GM06990 (cell line): Measurements from ENCODE around the gene GABBR2.

Experiments
- DNase-seq: peaks from one replicate; pipeline ENCODE4 v3.0.0-alpha.2; 2011; ENCODE audit not compliant: insufficient read length; ENCODE audit errors: extremely low read depth
- H3K27me3 ChIP-seq: replicated peaks from 2 replicates; pipeline ENCODE4 v1.6.0; 2011; ENCODE audit warnings: low read length; ENCODE audit not compliant: control insufficient read depth, insufficient read depth
- H3K36me3 ChIP-seq: 2 replicates; pipeline ENCODE4 v1.5.1; 2011; ENCODE audit warnings: low read length; ENCODE audit not compliant: control insufficient read depth, insufficient read depth
- H3K4me3 ChIP-seq: replicated peaks from 2 replicates; pipeline ENCODE4 v1.5.1; 2011; ENCODE audit warnings: low read depth, mild to moderate bottlenecking, control low read depth, low read length
- TF ChIP-seq, protein P1 (sequence below): IDR thresholded peaks from 2 replicates; pipeline ENCODE4 v1.5.1; 2011; ENCODE audit warnings: low read length, control low read depth, mild to moderate bottlenecking, inconsistent platforms; ENCODE audit not compliant: insufficient read depth, poor library complexity, severe bottlenecking

The GABBR2 gene

DNA sequence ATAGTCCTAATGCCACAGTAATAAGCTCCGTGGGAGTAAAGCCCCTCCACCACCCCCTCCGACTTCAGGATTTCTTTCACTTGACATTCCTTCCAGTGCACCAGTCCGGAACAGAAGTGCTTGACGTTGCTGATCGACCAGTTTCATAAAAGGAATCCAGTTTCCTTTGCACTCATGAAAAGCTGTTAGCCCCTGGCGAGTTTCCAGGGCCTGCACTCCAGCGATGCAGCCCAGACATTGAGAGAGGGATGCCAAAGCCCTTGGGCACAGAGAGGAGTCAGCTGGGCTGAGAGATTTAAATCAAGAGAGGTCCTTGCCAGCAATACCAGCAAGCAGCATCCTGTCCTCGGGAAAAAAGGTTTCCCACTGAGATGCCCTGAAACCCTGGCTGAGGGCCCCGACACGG, 170.1 kb downstream of the GABBR2 start:
- Histone ChIP-seq H3K36me3 (no peaks in the 10 kb centered on the region), H3K27me3 (no peaks in the 10 kb centered on the region; the same call in 1 of the 2 replicates), H3K4me3 (no peak overlapping the region)
- DNase-seq: no peak
- TF ChIP-seq, protein P1, sequence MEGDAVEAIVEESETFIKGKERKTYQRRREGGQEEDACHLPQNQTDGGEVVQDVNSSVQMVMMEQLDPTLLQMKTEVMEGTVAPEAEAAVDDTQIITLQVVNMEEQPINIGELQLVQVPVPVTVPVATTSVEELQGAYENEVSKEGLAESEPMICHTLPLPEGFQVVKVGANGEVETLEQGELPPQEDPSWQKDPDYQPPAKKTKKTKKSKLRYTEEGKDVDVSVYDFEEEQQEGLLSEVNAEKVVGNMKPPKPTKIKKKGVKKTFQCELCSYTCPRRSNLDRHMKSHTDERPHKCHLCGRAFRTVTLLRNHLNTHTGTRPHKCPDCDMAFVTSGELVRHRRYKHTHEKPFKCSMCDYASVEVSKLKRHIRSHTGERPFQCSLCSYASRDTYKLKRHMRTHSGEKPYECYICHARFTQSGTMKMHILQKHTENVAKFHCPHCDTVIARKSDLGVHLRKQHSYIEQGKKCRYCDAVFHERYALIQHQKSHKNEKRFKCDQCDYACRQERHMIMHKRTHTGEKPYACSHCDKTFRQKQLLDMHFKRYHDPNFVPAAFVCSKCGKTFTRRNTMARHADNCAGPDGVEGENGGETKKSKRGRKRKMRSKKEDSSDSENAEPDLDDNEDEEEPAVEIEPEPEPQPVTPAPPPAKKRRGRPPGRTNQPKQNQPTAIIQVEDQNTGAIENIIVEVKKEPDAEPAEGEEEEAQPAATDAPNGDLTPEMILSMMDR: no peak

DNA sequence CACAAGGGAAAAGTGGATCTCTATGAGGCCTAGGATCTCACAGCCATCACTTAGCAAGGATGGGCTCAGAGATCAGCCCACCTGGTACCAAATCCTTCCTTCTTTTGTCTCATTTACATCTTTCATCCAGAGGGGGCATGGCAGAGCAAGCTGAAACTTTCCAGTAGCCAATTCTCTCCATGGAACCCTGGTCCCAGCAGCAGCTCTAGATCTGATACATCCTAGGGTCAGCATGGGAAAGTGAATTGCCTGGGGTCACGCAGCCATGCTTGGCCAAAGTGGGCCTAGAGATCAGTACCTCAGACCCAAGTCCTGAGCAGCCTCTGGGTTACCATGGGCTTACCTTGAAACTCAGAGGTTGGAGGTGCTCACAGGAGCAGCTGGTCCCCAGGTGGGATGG, 170.5 kb downstream of the GABBR2 start:
- DNase-seq: no peak
- TF ChIP-seq, protein P1: no peak
- Histone ChIP-seq H3K4me3 (no peak overlapping the region), H3K36me3 (no peaks in the 10 kb centered on the region), H3K27me3 (no peaks in the 10 kb centered on the region; the same call in 1 of the 2 replicates)

DNA sequence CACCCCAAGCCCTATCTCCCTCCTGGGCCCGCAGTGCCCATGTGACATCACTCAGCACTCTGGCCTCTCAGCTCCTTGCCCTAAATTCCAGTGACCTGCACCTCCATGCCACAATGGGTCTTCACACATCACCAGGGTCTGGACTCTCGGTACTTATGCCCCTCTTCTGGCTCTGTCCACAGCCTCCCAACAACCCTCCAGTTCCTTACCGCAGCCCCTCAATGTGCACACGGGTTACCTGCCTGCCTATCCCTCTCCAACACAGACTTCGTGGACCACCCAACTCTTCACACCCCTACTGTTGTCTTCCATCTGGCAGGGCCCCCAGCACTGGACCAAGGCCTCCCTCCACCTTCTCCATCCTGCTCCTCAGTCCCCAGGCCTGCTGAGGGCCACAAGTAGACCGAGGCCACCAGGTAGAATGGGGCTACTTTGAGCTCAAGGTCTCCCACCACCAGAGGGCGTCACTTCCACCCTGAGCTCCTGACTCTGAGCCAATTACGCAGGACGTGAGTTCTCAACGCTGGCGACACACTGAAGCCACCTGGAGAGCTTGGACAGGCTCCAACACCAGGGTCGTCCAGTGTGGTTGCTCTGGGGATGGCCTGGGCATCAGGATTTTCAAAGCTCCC, 172.1 kb downstream of the GABBR2 start:
- Histone ChIP-seq H3K4me3 (no peak overlapping the region), H3K36me3 (no peaks in the 10 kb centered on the region), H3K27me3 (no peaks in the 10 kb centered on the region; the same call in 1 of the 2 replicates)
- TF ChIP-seq, protein P1: peak; percentile 78
- peak; percentile 28 for DNase-seq

DNA sequence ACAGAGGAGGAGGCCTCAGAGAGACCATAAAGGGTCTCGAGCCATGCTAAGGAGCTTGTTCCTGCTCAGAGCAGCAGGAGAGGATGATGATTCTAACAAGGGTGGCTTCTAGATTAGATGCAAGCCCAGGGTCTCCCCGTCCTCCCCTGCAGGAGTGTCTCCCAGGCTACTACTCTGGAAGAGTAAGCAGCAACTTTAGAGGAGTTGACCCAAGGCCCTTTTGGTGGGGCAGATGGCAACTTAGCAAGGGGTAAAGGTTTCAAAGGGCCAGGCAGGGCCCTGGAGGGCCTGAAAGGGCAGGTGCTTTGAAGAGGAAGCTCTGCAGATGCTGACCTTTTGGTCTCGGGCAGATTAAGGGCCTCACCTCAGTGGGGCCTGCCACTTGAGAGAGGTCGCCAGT, 174.9 kb downstream of the GABBR2 start:
- H3K27me3 ChIP-seq: no peaks in the 10 kb centered on the region
- no peak overlapping the region for H3K4me3 ChIP-seq
- TF ChIP-seq, protein P1: no peak
- no peak for DNase-seq
- no peaks in the 10 kb centered on the region for H3K36me3 ChIP-seq

DNA sequence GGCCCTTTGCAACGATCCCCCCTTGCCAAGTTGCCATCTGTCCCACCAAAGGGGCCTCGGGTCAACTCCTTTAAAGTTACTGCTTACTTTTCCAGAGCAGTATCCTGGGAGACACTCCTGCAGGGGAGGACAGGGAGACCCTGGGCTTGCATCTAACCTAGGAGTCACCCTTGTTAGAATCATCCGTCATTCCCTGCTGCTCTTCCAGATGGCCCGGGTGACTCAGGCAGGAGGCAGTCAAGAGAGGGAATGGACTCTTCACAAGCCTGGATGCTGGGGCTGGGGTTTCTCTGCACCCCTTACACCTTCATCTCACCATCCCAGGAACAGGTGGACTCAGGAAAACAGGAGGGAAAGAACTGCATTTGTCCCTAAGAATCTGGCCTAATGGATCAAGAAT, 175.6 kb downstream of the GABBR2 start:
- no peak overlapping the region for H3K4me3 ChIP-seq
- DNase-seq: no peak
- no peaks in the 10 kb centered on the region for H3K36me3 ChIP-seq
- TF ChIP-seq, protein P1: no peak
- H3K27me3 ChIP-seq: no peaks in the 10 kb centered on the region

DNA sequence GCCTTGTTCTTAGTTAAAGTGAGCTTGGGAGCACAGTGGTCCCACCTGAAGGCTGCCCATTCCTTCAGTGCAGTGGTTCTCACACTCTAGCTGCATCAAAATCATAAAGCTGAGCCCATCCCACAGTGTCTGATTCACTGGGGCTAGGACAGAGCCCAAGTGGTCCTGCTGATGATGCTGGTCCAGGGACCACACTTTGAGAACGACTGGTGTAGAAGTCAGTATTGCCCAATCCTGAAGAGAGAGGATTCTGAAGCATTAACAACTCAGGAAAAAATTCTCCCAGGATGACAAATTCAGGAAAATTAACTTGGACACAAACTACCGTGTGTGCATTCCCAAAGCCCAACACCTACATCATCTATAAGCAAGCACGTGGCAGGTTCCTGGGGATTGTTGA, 176.2 kb downstream of the GABBR2 start:
- no peak for DNase-seq
- H3K36me3 ChIP-seq: no peaks in the 10 kb centered on the region
- H3K27me3 ChIP-seq: no peaks in the 10 kb centered on the region
- H3K4me3 ChIP-seq: no peak overlapping the region
- TF ChIP-seq, protein P1: no peak
